H54 (cell line): ENCODE results near the gene SNX18.

Experiments
- DNase-seq: peaks from one replicate; pipeline ENCODE4 v3.0.0; 2011; ENCODE audit warnings: low spot score, mixed read lengths; ENCODE audit not compliant: insufficient read length
- FAIRE-seq: peaks from 3 replicates; lab custom pipeline; 2011; peaks lifted over from hg19 to GRCh38; lab: Jason Lieb, UNC
- POLR2A ChIP-seq: IDR thresholded peaks from 2 replicates; pipeline ENCODE4 v1.6.1; 2011; ENCODE audit warnings: low read depth, mild to moderate bottlenecking, low read length

The SNX18 gene

DNA sequence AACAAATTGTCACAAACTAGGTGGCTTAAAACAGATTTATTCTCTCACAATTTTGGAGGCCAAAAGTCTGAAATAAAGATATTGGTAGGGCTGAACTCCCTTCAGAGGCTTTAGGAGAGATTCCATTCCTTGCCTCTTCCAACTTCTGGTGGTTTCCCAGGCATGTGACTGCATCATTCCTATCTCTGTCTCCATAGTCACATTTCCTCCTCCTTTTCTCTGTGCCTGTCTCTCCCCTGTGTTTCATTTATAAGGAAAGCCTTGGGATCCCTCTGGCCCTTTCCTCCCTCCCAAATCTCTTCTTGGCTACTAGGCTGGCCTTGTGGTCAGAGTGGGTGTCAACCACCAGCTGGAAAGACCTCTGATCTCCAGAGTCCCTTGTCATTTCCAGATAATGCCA lies 78.2 kb downstream of the SNX18 start:
- no peak for DNase-seq
- no peak for FAIRE-seq
- no peak for TF ChIP-seq POLR2A
